ENCODE results near the gene CLEC17A. TPM values are rescaled to one million over a fixed set of nuclear protein-coding genes. Genes with fewer than 3 reads are reported as not detected.
"Not testable (repeated sequence)": the region's sequence is repeated elsewhere in the genome, so short reads cannot be mapped to it uniquely, and the experiment has no call there.

CLEC17A gene
- total RNA-seq, 1 donor from 2014 or later, result not detected

DNA sequence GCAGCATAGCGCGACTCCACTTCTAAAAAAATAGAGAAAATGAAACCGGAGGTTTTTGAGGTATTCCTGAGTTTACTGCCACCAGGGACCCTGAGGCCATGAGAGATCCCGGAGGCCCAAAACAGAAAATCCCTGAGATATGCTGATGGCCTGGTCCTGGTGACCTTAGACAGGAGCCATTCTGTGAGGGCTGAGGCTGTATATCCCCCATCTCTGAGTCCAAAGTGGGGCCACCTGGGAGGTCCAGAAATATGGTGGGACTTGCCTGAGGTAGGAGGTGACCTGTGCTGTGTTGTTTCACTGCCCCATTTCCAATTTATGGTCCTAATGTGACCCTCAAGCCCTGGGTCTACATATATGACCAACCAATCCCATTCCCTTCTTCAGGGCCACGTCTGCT lies 1.5 kb downstream of the CLEC17A start:
- not testable (repeated sequence) for DNase-seq

GRCh38 chr19:14585187-14585586 lies 2.3 kb downstream of the CLEC17A start:
- not testable (repeated sequence) for DNase-seq

GRCh38 chr19:14589433-14589832 lies 6.5 kb downstream of the CLEC17A start:
- not testable (repeated sequence) for DNase-seq

DNA sequence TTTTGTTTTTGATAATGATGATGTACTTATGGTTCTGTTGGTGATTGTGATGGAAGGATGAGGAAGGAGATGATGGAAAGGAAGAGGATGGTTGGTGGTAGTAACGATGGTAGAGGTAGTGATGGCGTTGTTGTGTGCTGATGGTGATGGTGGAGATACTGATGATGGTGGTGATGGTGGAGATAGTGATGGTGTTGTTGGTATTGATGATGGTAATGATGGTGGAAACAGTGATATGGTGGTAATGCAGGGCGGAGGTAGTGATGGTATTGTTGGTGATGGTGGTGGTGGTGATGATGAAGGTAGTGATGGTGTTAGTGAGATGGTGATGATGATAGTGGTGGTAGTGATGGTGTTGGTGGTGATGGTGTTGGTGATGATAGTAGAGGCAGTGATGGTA lies 12.7 kb downstream of the CLEC17A start:
- no peak for DNase-seq

DNA sequence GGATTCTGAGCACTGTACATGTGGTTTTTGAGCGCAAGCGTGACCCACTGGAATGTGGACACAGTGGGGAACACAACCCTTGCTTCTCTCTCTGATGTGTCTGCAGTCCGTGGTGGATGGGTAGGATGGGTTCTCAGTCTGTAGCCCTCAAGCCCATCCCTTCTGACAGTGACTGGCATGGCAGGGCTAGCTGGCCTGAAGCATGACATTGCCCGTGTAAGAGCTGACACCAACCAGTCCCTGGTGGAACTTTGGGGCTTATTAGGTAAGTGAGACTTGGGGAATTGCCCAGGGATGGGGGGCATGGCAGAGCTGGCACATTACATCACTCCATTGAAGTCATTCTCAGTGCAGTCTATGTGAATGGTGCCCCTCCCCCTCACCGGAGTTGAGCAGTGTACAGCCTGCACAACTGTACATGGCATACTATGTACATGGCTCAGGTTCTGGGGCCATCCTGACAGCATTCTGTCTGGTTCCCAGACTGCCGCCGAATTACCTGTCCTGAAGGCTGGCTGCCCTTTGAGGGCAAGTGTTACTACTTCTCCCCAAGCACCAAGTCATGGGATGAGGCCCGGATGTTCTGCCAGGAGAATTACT lies 16.8 kb downstream of the CLEC17A start:
- DNase-seq, result no peak

- DNase-seq, result no peak
Observed at GRCh38 chr19:14603990-14604387, 21.1 kb downstream of the CLEC17A start.

GRCh38 chr19:14606627-14607026 lies 23.7 kb downstream of the CLEC17A start:
- no peak for DNase-seq

GRCh38 chr19:14611051-14611450 lies 28.2 kb downstream of the CLEC17A start:
- no peak for DNase-seq

DNA sequence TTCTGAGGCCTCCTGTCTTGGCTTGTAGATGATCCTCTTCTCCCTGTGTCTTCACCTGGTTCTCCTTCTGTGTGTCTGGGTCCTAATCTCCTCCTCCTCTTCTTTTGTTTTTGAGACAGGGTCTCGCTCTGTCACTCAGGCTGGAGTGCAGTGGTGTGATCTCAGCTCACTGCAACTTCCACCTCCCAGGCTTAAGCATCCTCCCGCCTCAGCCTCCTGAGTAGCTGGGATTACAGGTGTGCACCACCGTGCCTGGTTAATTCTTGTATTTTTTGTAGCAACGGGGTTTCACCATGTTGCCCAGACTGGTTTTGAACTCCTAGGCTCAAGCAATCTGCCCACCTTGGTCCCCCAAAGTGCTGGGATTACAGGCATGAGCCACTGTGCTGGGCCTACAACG lies 29.4 kb downstream of the CLEC17A start:
- not testable (repeated sequence) for DNase-seq

DNA sequence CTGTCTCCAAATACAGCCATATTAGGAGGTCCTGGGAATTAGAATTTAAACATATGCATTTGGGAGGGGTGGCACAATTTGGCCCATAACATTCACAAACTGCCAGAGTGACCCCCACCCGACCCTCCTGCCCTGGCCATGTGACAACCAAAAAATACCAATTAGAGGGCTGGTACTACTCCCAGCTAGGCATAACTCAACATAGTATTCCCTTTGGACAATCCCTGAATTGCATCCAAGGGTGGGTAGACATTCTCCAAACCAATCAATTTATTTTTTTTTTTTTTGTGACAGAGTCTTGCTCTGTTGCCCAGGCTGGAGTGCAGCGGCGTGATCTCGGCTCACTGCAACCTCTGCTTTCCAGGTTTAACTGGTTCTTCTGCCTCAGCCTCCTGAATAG lies 29.8 kb downstream of the CLEC17A start:
- DNase-seq, result no peak

- DNase-seq, result not testable (repeated sequence)
Observed at GRCh38 chr19:14613399-14614098, 30.7 kb downstream of the CLEC17A start.

GRCh38 chr19:14614099-14614412 lies 31.2 kb downstream of the CLEC17A start:
- no peak for DNase-seq

- DNase-seq, result no peak
Observed at GRCh38 chr19:14615623-14616022, 32.7 kb downstream of the CLEC17A start.

DNA sequence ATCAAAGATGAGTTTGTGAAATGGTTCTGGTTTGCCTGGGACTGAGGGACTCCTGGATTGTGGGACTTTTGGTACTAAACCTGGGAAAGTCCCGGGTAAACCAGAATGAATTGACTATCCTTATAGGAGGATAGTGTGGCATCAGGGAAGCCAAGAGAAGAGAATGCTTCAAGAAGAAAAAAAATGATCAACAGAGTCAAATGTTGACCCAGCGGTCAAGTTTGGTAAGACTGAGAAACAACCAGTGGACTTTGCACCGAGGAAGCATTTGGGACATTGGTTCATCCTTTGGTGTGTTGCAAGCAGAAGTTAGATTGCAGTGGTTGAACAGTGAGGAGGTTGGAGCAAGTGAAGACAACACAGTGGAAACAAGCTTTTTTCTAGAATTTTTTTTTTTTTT lies 33.5 kb downstream of the CLEC17A start:
- no peak for DNase-seq

DNA sequence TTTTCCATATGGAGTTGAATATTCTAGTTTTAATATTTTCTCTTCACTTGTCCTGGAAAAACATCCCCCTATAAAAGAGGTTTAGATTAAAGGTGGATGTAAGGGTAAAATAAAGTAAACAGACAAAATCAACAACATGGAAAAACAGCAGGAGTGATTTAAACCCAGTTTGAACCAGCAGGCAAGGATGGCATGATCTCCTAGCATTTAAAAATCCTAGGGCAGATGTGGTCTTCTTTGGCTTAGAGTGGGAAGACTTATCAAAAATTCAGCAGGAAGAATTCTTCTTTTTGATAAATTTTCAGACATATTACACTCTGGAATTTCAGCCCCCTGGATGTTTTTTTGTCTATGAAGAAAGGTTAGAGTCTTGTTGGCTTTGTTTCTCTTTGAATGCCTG lies 36.5 kb downstream of the CLEC17A start:
- DNase-seq, result no peak

DNA sequence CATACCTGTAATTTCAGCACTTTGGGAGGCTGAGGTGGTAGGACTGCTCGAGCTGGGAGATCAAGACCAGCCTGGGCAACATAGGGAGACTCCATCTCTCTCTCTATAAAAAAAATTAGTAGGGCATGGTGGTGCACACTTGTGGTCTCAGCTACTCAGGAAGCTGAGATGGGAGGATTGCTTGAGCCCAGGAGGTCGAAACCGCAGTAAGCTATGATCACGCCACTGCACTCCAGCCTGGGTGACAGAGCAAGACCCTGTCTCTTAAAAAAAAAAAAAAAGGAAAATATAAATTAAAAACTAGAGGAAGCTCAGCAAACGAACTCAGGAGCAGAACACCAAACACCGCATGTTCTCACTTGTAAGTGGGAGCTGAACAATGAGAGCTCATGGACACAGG lies 41.6 kb downstream of the CLEC17A start:
- DNase-seq, result not testable (repeated sequence)

DNA sequence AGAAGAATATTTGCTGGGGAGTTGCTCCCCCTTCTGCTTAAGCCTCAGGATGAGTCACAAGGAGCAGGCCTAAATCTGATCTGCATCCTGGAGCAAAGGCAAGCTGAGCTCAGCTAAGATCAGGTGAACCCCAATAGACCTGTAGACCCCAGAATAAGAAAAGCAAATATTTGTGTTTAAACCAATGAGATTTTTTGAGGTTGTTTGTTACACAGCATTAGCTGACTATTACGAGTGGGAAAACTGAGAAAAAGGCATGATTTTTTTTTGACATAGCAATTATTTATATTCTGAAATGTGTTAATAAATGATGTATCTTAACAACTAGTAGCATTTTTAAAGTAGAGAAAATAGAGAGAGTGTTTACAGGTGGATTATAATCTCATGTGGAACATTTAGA lies 46.7 kb downstream of the CLEC17A start:
- DNase-seq, result no peak

DNA sequence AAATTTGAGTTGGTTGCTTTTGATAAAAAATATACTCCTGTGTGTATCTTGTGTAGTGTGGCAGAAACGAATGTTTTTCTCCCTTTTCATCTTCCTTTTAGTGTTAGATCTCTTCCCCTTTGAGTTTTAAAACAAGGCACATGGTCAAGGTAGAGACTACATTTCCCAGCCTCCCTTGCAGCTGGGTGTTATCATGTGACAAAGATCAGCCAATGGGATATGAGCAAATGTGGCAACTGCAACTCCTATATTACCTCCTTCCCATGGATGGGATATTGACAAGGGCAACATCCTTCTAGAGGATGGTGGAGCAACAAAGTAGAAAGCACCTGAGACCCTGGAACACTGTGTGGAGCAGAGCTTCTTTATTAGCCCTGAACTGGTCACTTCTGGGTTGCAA lies 49.4 kb downstream of the CLEC17A start:
- DNase-seq, result peak; percentile 44

GRCh38 chr19:14639536-14640277 lies 56.8 kb downstream of the CLEC17A start:
- no peak for DNase-seq

- DNase-seq, result no peak
Observed at GRCh38 chr19:14648506-14648905, 65.6 kb downstream of the CLEC17A start.

GRCh38 chr19:14649020-14649419 lies 66.1 kb downstream of the CLEC17A start:
- DNase-seq, result no peak

GRCh38 chr19:14650161-14650560 lies 67.3 kb downstream of the CLEC17A start:
- no peak for DNase-seq

DNA sequence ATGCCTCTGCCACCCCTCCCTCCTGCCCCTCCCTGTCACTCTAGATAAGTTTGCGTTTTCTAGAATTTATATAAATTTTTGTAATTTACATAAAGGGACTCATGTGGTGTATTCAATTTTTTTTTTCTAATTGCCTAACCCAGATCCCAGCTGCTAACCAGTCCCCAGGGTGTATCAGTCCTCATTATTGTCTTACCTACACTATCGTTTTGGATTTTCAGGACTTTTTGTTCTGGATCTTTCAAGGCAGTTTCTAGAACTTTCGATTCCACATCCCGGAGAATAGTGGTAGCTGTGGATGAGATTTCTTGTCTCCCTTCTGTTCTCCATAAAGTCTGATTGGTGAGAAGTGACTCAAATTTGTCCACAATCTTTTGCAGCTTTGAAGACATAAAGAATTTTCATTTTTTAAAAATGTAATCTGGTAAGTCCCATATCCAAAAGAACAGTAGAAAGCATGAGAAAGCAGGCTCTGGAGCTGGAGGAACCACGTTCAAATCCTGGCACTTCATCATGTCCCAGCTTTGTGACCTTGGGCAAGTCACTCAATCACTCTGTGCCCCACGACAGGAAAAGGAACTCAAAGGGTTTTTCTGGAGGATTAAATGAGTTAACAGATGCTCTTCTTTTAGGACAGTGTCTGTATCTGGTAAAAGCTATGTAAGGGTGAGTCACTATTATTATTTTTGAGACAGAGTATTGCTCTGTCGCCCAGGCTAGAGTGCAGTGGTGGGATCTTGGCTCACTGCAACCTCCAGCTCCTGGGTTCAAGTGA lies 72.1 kb downstream of the CLEC17A start:
- no peak for DNase-seq
